ENCODE measurements around the gene PLA2G3.
"Not testable (repeated sequence)": the region's sequence is repeated elsewhere in the genome, so short reads cannot be mapped to it uniquely, and the experiment has no call there.

The PLA2G3 gene

GRCh38 chr22:31139866-31140716, at the start of gene PLA2G3:
TSS of gene PLA2G3 (minus strand) at chr22:31140508. CDS start at chr22:31140354, 154 bp downstream.
- DNase-seq = peak; percentile 12 to 64

GRCh38 chr22:31187627-31188026, 47.3 kb upstream of the PLA2G3 start:
- no peak for DNase-seq

GRCh38 chr22:31185056-31185455, 44.7 kb upstream of the PLA2G3 start:
- no peak for DNase-seq

- no peak for DNase-seq
Measured at GRCh38 chr22:31184015-31184414, 43.7 kb upstream of the PLA2G3 start.

GRCh38 chr22:31179345-31179744, 39.0 kb upstream of the PLA2G3 start:
- DNase-seq = no peak

GRCh38 chr22:31178859-31179258, 38.6 kb upstream of the PLA2G3 start:
- no peak for DNase-seq

- DNase-seq = no peak
Measured at GRCh38 chr22:31177420-31178162, 37.3 kb upstream of the PLA2G3 start.

- no peak for DNase-seq
Measured at GRCh38 chr22:31176923-31177322, 36.6 kb upstream of the PLA2G3 start.

- DNase-seq = no peak
Measured at GRCh38 chr22:31173386-31174145, 33.3 kb upstream of the PLA2G3 start.

- DNase-seq = not testable (repeated sequence)
Measured at GRCh38 chr22:31171734-31172133, 31.4 kb upstream of the PLA2G3 start.

GRCh38 chr22:31170971-31171370, 30.7 kb upstream of the PLA2G3 start:
- no peak for DNase-seq

GRCh38 chr22:31162015-31162765, 21.9 kb upstream of the PLA2G3 start:
- no peak for DNase-seq

GRCh38 chr22:31161386-31161785, 21.1 kb upstream of the PLA2G3 start:
- no peak for DNase-seq

GRCh38 chr22:31160328-31160978, 20.1 kb upstream of the PLA2G3 start:
- no peak for DNase-seq

- no peak for DNase-seq
Measured at GRCh38 chr22:31155422-31155821, 15.1 kb upstream of the PLA2G3 start.

GRCh38 chr22:31154975-31155374, 14.7 kb upstream of the PLA2G3 start:
- no peak for DNase-seq

GRCh38 chr22:31153357-31153756, 13.0 kb upstream of the PLA2G3 start:
- DNase-seq = no peak

GRCh38 chr22:31151872-31152271, 11.6 kb upstream of the PLA2G3 start:
- DNase-seq = no peak

GRCh38 chr22:31150615-31151014, 10.3 kb upstream of the PLA2G3 start:
- no peak for DNase-seq

- peak in 1 of 2 experiments; percentile 47 for DNase-seq
Measured at GRCh38 chr22:31148953-31149627, 8.8 kb upstream of the PLA2G3 start.

- DNase-seq = no peak
Measured at GRCh38 chr22:31148488-31148887, 8.2 kb upstream of the PLA2G3 start.
